Bronchial epithelial cell (primary cell): ENCODE data around the gene DNAJA3. TPM values are rescaled to one million over a fixed set of nuclear protein-coding genes. Genes with fewer than 3 reads are reported as not detected.

Experiments used
- DNase-seq: peaks from one replicate; pipeline ENCODE4 v3.0.0-alpha.2; 2010; ENCODE audit warnings: low read depth
- FAIRE-seq: peaks from 2 replicates; lab custom pipeline; 2011; peaks lifted over from hg19 to GRCh38; lab: Jason Lieb, UNC
- H3K27me3 ChIP-seq: 2 replicates; pipeline ENCODE4 v1.5.1; 2011; ENCODE audit warnings: low read length; ENCODE audit not compliant: control insufficient read depth, insufficient read depth
- H3K36me3 ChIP-seq: 2 replicates; pipeline ENCODE4 v1.5.1; 2011; ENCODE audit warnings: low read length; ENCODE audit not compliant: control insufficient read depth, insufficient read depth
- H3K4me3 ChIP-seq: 2 replicates; pipeline ENCODE4 v1.5.1; 2011; ENCODE audit warnings: mild to moderate bottlenecking, low read depth, low read length, control low read depth
- total RNA-seq: library from RNA; depleted of rRNA; stranded (reverse); fragments of >200 nt; gene quantifications from 2 replicates; pipeline ENCODE4 v1.2.1, GENCODE V29; 2014
- TF ChIP-seq, protein P1 (sequence below): IDR thresholded peaks from 2 replicates; pipeline ENCODE4 v1.5.1; 2011; ENCODE audit warnings: mild to moderate bottlenecking, moderate library complexity, low read length, control low read depth, inconsistent platforms; ENCODE audit not compliant: insufficient read depth, severe bottlenecking

Gene DNAJA3
- total RNA-seq, 1 donor from 2014 or later = 74.8 TPM

DNA sequence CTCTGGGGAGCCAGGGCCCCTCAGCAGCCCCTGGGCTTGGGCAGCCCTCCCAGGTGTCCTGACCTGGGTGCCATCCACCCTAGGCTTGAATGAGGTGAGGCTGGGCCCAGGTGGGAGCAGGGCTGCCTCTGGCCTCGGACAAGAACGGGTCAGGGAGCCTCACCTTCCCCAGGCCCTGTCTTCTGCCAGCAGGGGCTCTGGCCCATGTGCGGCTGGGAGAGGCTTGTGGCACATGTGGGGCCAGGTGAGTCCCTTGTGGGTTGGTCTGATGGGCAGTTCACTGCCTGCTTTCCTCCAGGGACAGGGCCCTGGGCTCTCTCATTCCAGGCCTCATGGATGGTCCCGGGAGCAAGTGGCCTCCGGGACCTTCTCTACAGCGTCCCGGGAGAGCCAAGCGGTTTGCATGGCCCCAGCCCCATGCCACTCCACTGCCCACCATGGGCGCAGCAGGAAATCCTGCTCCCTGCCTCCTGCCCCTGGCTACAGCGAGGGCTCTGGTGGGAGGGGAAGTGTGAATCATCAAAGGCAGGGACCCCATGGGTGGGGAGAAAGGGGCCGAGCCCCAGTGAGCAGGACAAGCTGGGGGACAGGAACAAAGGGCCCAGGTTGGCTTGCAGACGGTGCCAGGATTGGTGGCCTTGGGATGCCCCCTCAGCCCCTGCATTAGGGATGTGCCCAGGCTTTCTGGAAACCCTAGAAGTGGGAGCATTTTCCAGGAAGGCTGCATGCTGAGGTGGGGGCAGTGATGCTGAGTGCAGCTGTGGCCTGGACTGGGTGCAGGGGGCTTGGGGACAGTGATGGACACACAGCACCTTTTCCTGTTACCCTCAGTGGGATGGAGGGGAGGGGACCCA, 41.9 kb upstream of the DNAJA3 start:
- Histone ChIP-seq H3K4me3 (no peak overlapping the region), H3K27me3 (no peaks in the 10 kb centered on the region), H3K36me3 (peaks cover 9% of the 10 kb centered on the region)
- FAIRE-seq (no peak), DNase-seq (no peak)
- TF ChIP-seq, protein P1, sequence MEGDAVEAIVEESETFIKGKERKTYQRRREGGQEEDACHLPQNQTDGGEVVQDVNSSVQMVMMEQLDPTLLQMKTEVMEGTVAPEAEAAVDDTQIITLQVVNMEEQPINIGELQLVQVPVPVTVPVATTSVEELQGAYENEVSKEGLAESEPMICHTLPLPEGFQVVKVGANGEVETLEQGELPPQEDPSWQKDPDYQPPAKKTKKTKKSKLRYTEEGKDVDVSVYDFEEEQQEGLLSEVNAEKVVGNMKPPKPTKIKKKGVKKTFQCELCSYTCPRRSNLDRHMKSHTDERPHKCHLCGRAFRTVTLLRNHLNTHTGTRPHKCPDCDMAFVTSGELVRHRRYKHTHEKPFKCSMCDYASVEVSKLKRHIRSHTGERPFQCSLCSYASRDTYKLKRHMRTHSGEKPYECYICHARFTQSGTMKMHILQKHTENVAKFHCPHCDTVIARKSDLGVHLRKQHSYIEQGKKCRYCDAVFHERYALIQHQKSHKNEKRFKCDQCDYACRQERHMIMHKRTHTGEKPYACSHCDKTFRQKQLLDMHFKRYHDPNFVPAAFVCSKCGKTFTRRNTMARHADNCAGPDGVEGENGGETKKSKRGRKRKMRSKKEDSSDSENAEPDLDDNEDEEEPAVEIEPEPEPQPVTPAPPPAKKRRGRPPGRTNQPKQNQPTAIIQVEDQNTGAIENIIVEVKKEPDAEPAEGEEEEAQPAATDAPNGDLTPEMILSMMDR = no peak

- Histone ChIP-seq H3K36me3 (peaks cover 9% of the 10 kb centered on the region), H3K4me3 (no peak overlapping the region), H3K27me3 (no peaks in the 10 kb centered on the region)
- TF ChIP-seq, protein P1 = no peak
- DNase-seq (no peak), FAIRE-seq (no peak)
These were observed 41.1 kb upstream of the DNAJA3 start for GRCh38 chr16:4384509-4384942.

- DNase-seq (no peak), FAIRE-seq (no peak)
- Histone ChIP-seq H3K4me3 (no peak overlapping the region), H3K27me3 (no peaks in the 10 kb centered on the region), H3K36me3 (peaks cover 11% of the 10 kb centered on the region)
- TF ChIP-seq, protein P1 = no peak
These were observed 40.4 kb upstream of the DNAJA3 start for GRCh38 chr16:4385066-4385788.

DNA sequence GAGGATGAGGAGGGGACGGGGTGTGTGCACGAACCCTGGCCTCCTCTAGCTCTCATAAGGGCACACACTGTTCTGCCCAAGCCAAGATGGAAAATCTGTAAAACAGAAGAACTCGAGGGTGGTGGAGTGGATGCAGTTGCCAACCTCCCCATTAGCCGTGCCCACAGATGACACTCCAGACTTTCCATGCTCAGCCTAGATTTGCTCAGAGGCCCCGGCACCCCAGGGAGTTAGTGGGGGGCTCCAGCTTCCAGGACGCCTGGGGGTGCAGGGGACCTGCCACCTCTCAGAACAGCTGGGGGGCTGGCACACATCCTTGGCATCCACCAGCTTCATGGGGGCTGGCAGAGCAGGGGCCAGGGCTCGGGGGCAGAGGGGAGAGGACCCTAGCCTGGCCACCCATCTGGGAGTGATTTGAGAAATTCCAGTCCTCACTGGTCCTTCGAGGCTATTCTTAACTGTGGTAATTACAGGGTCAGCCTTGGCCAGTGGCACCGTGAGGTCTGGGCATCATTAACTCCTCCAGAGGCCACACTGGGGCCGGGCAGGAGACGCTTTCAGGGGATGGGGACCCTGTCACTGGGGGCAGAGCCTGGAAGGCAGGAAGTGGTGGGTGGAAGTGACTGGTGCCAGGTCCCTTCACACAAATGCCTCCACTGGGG, 39.7 kb upstream of the DNAJA3 start:
- TF ChIP-seq, protein P1 = no peak
- Histone ChIP-seq H3K4me3 (no peak overlapping the region), H3K36me3 (peaks cover 13% of the 10 kb centered on the region), H3K27me3 (no peaks in the 10 kb centered on the region)
- DNase-seq (no peak), FAIRE-seq (no peak)

DNA sequence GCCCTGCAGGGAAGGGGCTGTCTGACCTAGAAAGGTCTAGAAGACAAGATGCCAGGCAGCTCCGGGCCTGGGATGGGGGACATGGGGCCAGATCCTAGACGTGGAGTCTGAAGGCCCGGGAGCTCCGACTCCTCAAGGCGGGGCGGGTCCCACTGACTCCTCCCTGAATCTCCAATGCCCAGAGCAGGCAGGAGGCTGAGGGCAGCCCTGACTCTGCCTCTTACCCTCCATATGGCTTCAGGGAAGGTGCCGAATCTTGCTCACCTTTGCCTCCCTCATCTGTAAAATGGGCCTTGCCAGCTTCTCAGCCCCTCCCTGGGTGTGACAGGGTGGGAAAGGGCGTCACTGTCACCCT, 39.2 kb upstream of the DNAJA3 start:
- H3K4me3 ChIP-seq = no peak overlapping the region
- H3K36me3 ChIP-seq = peaks cover 13% of the 10 kb centered on the region
- FAIRE-seq (no peak), DNase-seq (no peak)
- TF ChIP-seq, protein P1 = no peak
- no peaks in the 10 kb centered on the region for H3K27me3 ChIP-seq
